Measurements from ENCODE around the gene DOK7. TPM values are rescaled to one million over a fixed set of nuclear protein-coding genes. Genes with fewer than 3 reads are reported as not detected.

DOK7 gene
- total RNA-seq, 1 donor from 2014 or later = 0.69 TPM

DNA sequence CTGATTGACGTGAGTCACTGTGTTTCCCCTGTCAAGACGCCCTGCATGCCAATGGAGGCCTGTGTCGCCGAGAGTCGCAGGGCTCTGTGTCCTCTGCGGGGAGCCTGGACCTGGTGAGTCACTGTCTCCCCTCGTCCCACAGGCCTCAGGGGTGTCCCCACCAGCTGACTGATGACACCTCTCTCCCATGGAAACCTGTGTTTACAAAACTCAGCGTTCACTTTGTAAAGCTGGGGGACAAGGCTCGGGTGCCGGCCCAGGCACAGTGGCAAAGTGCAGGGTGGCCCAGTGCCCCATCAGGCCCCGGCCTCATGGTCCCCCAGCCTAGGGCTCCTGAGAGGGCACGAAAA is 42.5 kb upstream of the DOK7 start:
- Mint-ChIP-seq H3K4me3 (ENCODE audit: unreplicated experiment) (no peak overlapping the region), H3K36me3 (ENCODE audit: low read depth, unreplicated experiment) (peaks cover 46% of the 10 kb centered on the region), H3K27ac (ENCODE audit: unreplicated experiment) (no peak overlapping the region), H3K9me3 (ENCODE audit: unreplicated experiment) (no peaks in the 10 kb centered on the region), H3K4me1 (ENCODE audit: unreplicated experiment) (no peaks in the 10 kb centered on the region), H3K27me3 (ENCODE audit: unreplicated experiment) (peaks cover 12% of the 10 kb centered on the region)
- TF ChIP-seq, protein P1, sequence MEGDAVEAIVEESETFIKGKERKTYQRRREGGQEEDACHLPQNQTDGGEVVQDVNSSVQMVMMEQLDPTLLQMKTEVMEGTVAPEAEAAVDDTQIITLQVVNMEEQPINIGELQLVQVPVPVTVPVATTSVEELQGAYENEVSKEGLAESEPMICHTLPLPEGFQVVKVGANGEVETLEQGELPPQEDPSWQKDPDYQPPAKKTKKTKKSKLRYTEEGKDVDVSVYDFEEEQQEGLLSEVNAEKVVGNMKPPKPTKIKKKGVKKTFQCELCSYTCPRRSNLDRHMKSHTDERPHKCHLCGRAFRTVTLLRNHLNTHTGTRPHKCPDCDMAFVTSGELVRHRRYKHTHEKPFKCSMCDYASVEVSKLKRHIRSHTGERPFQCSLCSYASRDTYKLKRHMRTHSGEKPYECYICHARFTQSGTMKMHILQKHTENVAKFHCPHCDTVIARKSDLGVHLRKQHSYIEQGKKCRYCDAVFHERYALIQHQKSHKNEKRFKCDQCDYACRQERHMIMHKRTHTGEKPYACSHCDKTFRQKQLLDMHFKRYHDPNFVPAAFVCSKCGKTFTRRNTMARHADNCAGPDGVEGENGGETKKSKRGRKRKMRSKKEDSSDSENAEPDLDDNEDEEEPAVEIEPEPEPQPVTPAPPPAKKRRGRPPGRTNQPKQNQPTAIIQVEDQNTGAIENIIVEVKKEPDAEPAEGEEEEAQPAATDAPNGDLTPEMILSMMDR (IDR thresholded peaks at IDR 0.05; ENCODE audit: unreplicated experiment) = no peak
- DNase-seq (ENCODE audit: low spot score) = no peak

- Mint-ChIP-seq H3K4me1 (ENCODE audit: unreplicated experiment) (no peaks in the 10 kb centered on the region), H3K36me3 (ENCODE audit: low read depth, unreplicated experiment) (peaks cover 45% of the 10 kb centered on the region), H3K9me3 (ENCODE audit: unreplicated experiment) (no peaks in the 10 kb centered on the region), H3K27me3 (ENCODE audit: unreplicated experiment) (peaks cover 12% of the 10 kb centered on the region), H3K27ac (ENCODE audit: unreplicated experiment) (no peak overlapping the region), H3K4me3 (ENCODE audit: unreplicated experiment) (no peak overlapping the region)
- DNase-seq (ENCODE audit: low spot score) = no peak
- TF ChIP-seq, protein P1 (IDR thresholded peaks at IDR 0.05; ENCODE audit: unreplicated experiment) = no peak
These were observed 42.1 kb upstream of the DOK7 start for GRCh38 chr4:3420956-3421355.

DNA sequence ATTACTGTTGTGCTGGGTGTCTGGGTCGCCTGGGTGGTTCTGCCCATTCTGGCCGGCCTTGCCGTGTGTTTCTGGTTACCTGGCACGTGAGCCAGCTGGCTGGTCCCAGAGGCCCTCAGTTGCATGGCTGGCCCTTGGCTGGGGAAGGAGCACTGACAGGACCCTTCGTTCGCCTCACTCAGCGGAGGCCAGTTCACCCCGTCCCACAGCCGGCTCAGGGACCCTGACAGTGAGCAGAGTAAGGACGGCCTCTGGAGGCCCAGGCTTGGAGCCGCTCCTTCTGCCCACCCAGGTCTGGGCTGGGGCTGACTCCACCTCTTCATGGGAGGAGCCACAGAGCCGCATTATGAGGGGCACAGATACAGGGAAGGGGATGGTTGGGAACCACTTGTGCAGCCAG is 41.6 kb upstream of the DOK7 start:
- H3K27me3 Mint-ChIP-seq (ENCODE audit: unreplicated experiment) = peaks cover 9% of the 10 kb centered on the region
- no peak for DNase-seq (ENCODE audit: low spot score)
- H3K4me1 Mint-ChIP-seq (ENCODE audit: unreplicated experiment) = no peaks in the 10 kb centered on the region
- no peak overlapping the region for H3K4me3 Mint-ChIP-seq (ENCODE audit: unreplicated experiment)
- TF ChIP-seq, protein P1 (IDR thresholded peaks at IDR 0.05; ENCODE audit: unreplicated experiment) = no peak
- H3K36me3 Mint-ChIP-seq (ENCODE audit: low read depth, unreplicated experiment) = peaks cover 40% of the 10 kb centered on the region
- H3K27ac Mint-ChIP-seq (ENCODE audit: unreplicated experiment) = no peak overlapping the region
- no peaks in the 10 kb centered on the region for H3K9me3 Mint-ChIP-seq (ENCODE audit: unreplicated experiment)

- Mint-ChIP-seq H3K36me3 (ENCODE audit: low read depth, unreplicated experiment) (peaks cover 32% of the 10 kb centered on the region), H3K4me3 (ENCODE audit: unreplicated experiment) (peak overlapping the region; percentile 63), H3K4me1 (ENCODE audit: unreplicated experiment) (no peaks in the 10 kb centered on the region), H3K27ac (ENCODE audit: unreplicated experiment) (no peak overlapping the region), H3K9me3 (ENCODE audit: unreplicated experiment) (no peaks in the 10 kb centered on the region), H3K27me3 (ENCODE audit: unreplicated experiment) (peaks cover 6% of the 10 kb centered on the region)
- DNase-seq (ENCODE audit: low spot score) = no peak
- TF ChIP-seq, protein P1 (IDR thresholded peaks at IDR 0.05; ENCODE audit: unreplicated experiment) = no peak
These were observed 40.8 kb upstream of the DOK7 start for GRCh38 chr4:3422241-3422801.

DNA sequence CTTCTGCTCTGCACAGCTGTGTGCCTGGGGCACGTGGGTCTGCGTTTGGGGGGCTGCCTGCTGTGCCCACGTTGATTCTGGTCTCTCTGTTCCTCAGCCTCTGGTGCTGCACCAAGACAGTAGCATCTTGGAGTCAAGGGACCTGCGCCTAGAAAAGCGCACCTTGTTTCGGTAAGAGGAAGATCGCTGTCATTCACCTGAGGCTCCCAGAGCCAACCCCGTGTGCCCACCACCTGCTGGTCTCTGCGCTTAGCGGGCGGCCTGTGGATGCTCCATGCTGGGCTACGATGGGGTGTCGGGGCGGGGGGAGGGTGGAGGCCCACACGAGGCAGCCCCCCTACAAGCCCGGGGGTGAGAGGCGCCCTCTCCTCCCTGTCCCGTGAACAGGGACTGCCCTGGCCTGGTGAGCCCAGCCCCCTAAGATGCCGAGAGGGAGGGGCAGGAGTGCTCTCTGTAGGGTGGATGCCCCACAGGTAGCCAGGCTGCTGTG is 40.3 kb upstream of the DOK7 start:
- Mint-ChIP-seq H3K27ac (ENCODE audit: unreplicated experiment) (no peak overlapping the region), H3K36me3 (ENCODE audit: low read depth, unreplicated experiment) (peaks cover 27% of the 10 kb centered on the region), H3K4me3 (ENCODE audit: unreplicated experiment) (peak overlapping the region; percentile 63), H3K4me1 (ENCODE audit: unreplicated experiment) (no peaks in the 10 kb centered on the region), H3K27me3 (ENCODE audit: unreplicated experiment) (peaks cover 6% of the 10 kb centered on the region), H3K9me3 (ENCODE audit: unreplicated experiment) (no peaks in the 10 kb centered on the region)
- TF ChIP-seq, protein P1 (IDR thresholded peaks at IDR 0.05; ENCODE audit: unreplicated experiment) = no peak
- no peak for DNase-seq (ENCODE audit: low spot score)

Data from endothelial cell (in vitro differentiated cells).